Esophagus squamous epithelium (tissue), 5 donors: ENCODE results near the gene ATP5PB. TPM values are rescaled to one million over a fixed set of nuclear protein-coding genes. Genes with fewer than 3 reads are reported as not detected.

Experiments
- DNase-seq: peaks from one replicate; lab custom pipeline; 2025; lab: John Stamatoyannopoulos, UW
- H3K27ac ChIP-seq, 4 donors: fragments of 200-600 bp; sonication (generic); one replicate each; pipeline ENCODE4 v1.5.1; 2016 to 2019; ENCODE audit warnings: mild to moderate bottlenecking in 1 of 4
- H3K27me3 ChIP-seq, 4 donors: fragments of 200-600 bp; sonication (generic); 1 replicate in 3 of 4; 2 replicates in 1 of 4; pipeline versions ENCODE4 v1.5.1 to v1.6.0; 2017 to 2021; ENCODE audit warnings: antibody characterized with exemption in 1 of 4
- H3K36me3 ChIP-seq, 3 donors: fragments of 200-600 bp; sonication (generic); one replicate each; pipeline ENCODE4 v1.5.1; 2016 to 2019
- H3K4me1 ChIP-seq, 3 donors: fragments of 200-600 bp; sonication (generic); one replicate each; pipeline ENCODE4 v1.5.1; 2017 to 2019
- H3K4me3 ChIP-seq, 4 donors: fragments of 200-600 bp; sonication (generic); 1 replicate in 3 of 4; 2 replicates in 1 of 4; pipeline ENCODE4 v1.5.1; 2016 to 2019; ENCODE audit warnings: mild to moderate bottlenecking in 2 of 4, moderate library complexity in 1 of 4
- H3K9me3 ChIP-seq, 3 donors: fragments of 200-600 bp; sonication (generic); one replicate each; pipeline ENCODE4 v1.5.1; 2016 to 2019
- CTCF ChIP-seq, 6 experiments: fragments of 450-650 bp in 4 of 6; fragments of 200-600 bp in 2 of 6; sonication (generic) in 2 of 6; IDR thresholded peaks; one replicate each; pipeline ENCODE4 v1.5.1; 2016 to 2019; ENCODE audit warnings: antibody characterized with exemption in 6 of 6, mild to moderate bottlenecking in 4 of 6, moderate library complexity in 4 of 6
- POLR2A ChIP-seq, 4 donors: fragments of 450-650 bp; IDR thresholded peaks; one replicate each; pipeline ENCODE4 v1.6.1; 2017; ENCODE audit warnings: antibody characterized with exemption in 4 of 4, mild to moderate bottlenecking in 4 of 4, moderate library complexity in 3 of 4
- WGBS, 2 donors: methylation state at CpG; one replicate each; pipeline ENCODE4 v1.1.5; 2018; 5-methylcytosine and 5-hydroxymethylcytosine counted together
- intact Hi-C: fragments of 100-400 bp; cut with DNase I; formaldehyde crosslinking; loops from one replicate; pipeline ENCODE4 v1.15.0; 2022
- total RNA-seq, 4 donors: library from RNA; depleted of rRNA; stranded (reverse); fragments of >200 nt; gene quantifications; one replicate each; pipeline ENCODE4 v1.1.0, GENCODE V29; 2016
- donor health status: DM: yes; HTN: yes; CAD: no.

Gene ATP5PB
- total RNA-seq, 4 donors from 2014 or later, result 201 to 318 (median 243) TPM

GRCh38 chr1:111467865-111468716 is 18.8 kb downstream of the ATP5PB start:
- 93 to 95% methylated on average over 2 of the region's 2 CpGs for WGBS, 2 donors
- intact Hi-C loops, result no loop called here
- Histone ChIP-seq H3K4me3 (no peak overlapping the region), H3K27me3 (no peaks in the 10 kb centered on the region), H3K9me3 (no peaks in the 10 kb centered on the region), H3K4me1 (peaks cover 0 to 18% (median 0%) of the 10 kb centered on the region in 3 donors), H3K36me3 (peaks cover 0 to 75% (median 0%) of the 10 kb centered on the region in 3 donors), H3K27ac (no peak overlapping the region)
- TF ChIP-seq CTCF (IDR thresholded peaks at IDR 0.05), result no peak
- TF ChIP-seq POLR2A (IDR thresholded peaks at IDR 0.05), result no peak
- no peak for DNase-seq

GRCh38 chr1:111468717-111469100 is 19.4 kb downstream of the ATP5PB start:
- intact Hi-C loops, result no loop called here
- Histone ChIP-seq H3K27me3 (no peaks in the 10 kb centered on the region), H3K27ac (no peak overlapping the region), H3K36me3 (peaks cover 0 to 73% (median 0%) of the 10 kb centered on the region in 3 donors), H3K9me3 (no peaks in the 10 kb centered on the region), H3K4me3 (no peak overlapping the region), H3K4me1 (peaks cover 0 to 21% (median 0%) of the 10 kb centered on the region in 3 donors)
- TF ChIP-seq POLR2A (IDR thresholded peaks at IDR 0.05) (no peak), CTCF (IDR thresholded peaks at IDR 0.05) (no peak)
- no peak for DNase-seq

GRCh38 chr1:111469539-111469938 is 20.3 kb downstream of the ATP5PB start:
- no peak for DNase-seq
- no peaks in the 10 kb centered on the region for H3K9me3 ChIP-seq
- H3K27me3 ChIP-seq, result no peaks in the 10 kb centered on the region
- no peak overlapping the region for H3K27ac ChIP-seq
- peaks cover 0 to 66% (median 0%) of the 10 kb centered on the region in 3 donors for H3K36me3 ChIP-seq
- TF ChIP-seq POLR2A (IDR thresholded peaks at IDR 0.05) (no peak), CTCF (IDR thresholded peaks at IDR 0.05) (no peak)
- intact Hi-C loops, result no loop called here
- peaks cover 0 to 22% (median 2%) of the 10 kb centered on the region in 3 donors for H3K4me1 ChIP-seq
- H3K4me3 ChIP-seq, result no peak overlapping the region

GRCh38 chr1:111470596-111470995 is 21.3 kb downstream of the ATP5PB start:
- peaks cover 0 to 60% (median 0%) of the 10 kb centered on the region in 3 donors for H3K36me3 ChIP-seq
- no peak for DNase-seq
- no peaks in the 10 kb centered on the region for H3K9me3 ChIP-seq
- intact Hi-C loops, result no loop called here
- TF ChIP-seq CTCF (IDR thresholded peaks at IDR 0.05) (no peak), POLR2A (IDR thresholded peaks at IDR 0.05) (no peak)
- 80% methylated on average over 5 of the region's 5 CpGs for WGBS, 2 donors
- no peak overlapping the region for H3K4me3 ChIP-seq
- H3K4me1 ChIP-seq, result peaks cover 0 to 22% (median 2%) of the 10 kb centered on the region in 3 donors
- no peaks in the 10 kb centered on the region for H3K27me3 ChIP-seq
- peak overlapping the region in 2 of 4 donors; percentile 62 to 72 for H3K27ac ChIP-seq

- Histone ChIP-seq H3K4me1 (peaks cover 0 to 25% (median 2%) of the 10 kb centered on the region in 3 donors), H3K9me3 (no peaks in the 10 kb centered on the region), H3K4me3 (no peak overlapping the region), H3K36me3 (peaks cover 0 to 56% (median 0%) of the 10 kb centered on the region in 3 donors), H3K27me3 (no peaks in the 10 kb centered on the region), H3K27ac (peak overlapping the region; percentile 36 to 72 (median 57))
- intact Hi-C loops, result no loop called here
- peak; percentile 41 for DNase-seq
- WGBS, 2 donors, result 60 to 76% methylated on average over 3 of the region's 3 CpGs
- TF ChIP-seq CTCF (IDR thresholded peaks at IDR 0.05), result no peak
- TF ChIP-seq POLR2A (IDR thresholded peaks at IDR 0.05), result peak in 1 of 4 donors; percentile 30
These were observed 21.7 kb downstream of the ATP5PB start for GRCh38 chr1:111471012-111471411.
